Activated naive CD8-positive, alpha-beta T cell treated with anti-CD3 and anti-CD28 coated beads, Interleukin-2, amount 50 U/mL, for 16 hours (primary cell): ENCODE data around the gene GPR55.
A peak's percentile ranks its signal among the peaks of the same experiment; 100 is the strongest.

Experiments used
- DNase-seq: peaks from one replicate; pipeline ENCODE4 v3.0.0-alpha.2; 2020; ENCODE audit warnings: low read depth, low spot score

GPR55 gene

GRCh38 chr2:230868161-230868946 lies 56.7 kb downstream of the GPR55 start:
- no peak for DNase-seq

- DNase-seq: no peak
Measured at GRCh38 chr2:230866756-230867523, 58.1 kb downstream of the GPR55 start.

GRCh38 chr2:230865766-230866755 lies 59.0 kb downstream of the GPR55 start:
- DNase-seq: no peak

GRCh38 chr2:230865307-230865765 lies 59.7 kb downstream of the GPR55 start:
- DNase-seq: no peak

- peak; percentile 49 for DNase-seq
Measured at GRCh38 chr2:230864605-230865306, 60.3 kb downstream of the GPR55 start, which contains the start of gene ITM2C. Gene ITM2C (plus strand): TSS chr2:230864942. CDS start chr2:230865026, 84 bp downstream.

- DNase-seq: no peak
Measured at GRCh38 chr2:230864122-230864604, 60.9 kb downstream of the GPR55 start.

- no peak for DNase-seq
Measured at GRCh38 chr2:230863442-230864121, 61.5 kb downstream of the GPR55 start.

GRCh38 chr2:230863031-230863430 lies 62.0 kb downstream of the GPR55 start:
- DNase-seq: no peak

GRCh38 chr2:230862292-230862691 lies 62.8 kb downstream of the GPR55 start:
- no peak for DNase-seq

GRCh38 chr2:230861552-230862255 lies 63.3 kb downstream of the GPR55 start:
- no peak for DNase-seq
